GM13976 (cell line): ENCODE results near the gene ZNF157.
"Not testable (repeated sequence)": the region's sequence is repeated elsewhere in the genome, so short reads cannot be mapped to it uniquely, and the experiment has no call there.

Source experiments
- DNase-seq: peaks from one replicate; pipeline ENCODE4 v3.0.0; 2012; ENCODE audit warnings: low spot score
- in situ Hi-C: fragments of 300-500 bp; cut with MboI; formaldehyde crosslinking; loops from one replicate; pipeline ENCODE4 v1.12.0; 2022; ENCODE audit warnings: low sequenced_read_pairs, mixed read lengths, inconsistent platforms; ENCODE audit not compliant: unreplicated experiment
- TF ChIP-seq, protein P1 (sequence below): IDR thresholded peaks from 2 replicates; pipeline ENCODE4 v1.5.1; 2012; ENCODE audit warnings: borderline replicate concordance, mild to moderate bottlenecking; ENCODE audit not compliant: insufficient read depth; ENCODE audit errors: extremely low read depth, missing control alignments, control extremely low read depth

The ZNF157 gene

GRCh38 chrX:47370278-47370677, at the start of gene ZNF157:
Gene ZNF157 (plus strand): TSS chrX:47370578. CDS start chrX:47370669, 91 bp downstream.
- no peak for DNase-seq
- TF ChIP-seq, protein P1, sequence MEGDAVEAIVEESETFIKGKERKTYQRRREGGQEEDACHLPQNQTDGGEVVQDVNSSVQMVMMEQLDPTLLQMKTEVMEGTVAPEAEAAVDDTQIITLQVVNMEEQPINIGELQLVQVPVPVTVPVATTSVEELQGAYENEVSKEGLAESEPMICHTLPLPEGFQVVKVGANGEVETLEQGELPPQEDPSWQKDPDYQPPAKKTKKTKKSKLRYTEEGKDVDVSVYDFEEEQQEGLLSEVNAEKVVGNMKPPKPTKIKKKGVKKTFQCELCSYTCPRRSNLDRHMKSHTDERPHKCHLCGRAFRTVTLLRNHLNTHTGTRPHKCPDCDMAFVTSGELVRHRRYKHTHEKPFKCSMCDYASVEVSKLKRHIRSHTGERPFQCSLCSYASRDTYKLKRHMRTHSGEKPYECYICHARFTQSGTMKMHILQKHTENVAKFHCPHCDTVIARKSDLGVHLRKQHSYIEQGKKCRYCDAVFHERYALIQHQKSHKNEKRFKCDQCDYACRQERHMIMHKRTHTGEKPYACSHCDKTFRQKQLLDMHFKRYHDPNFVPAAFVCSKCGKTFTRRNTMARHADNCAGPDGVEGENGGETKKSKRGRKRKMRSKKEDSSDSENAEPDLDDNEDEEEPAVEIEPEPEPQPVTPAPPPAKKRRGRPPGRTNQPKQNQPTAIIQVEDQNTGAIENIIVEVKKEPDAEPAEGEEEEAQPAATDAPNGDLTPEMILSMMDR = no peak
- in situ Hi-C loops = no loop called here

GRCh38 chrX:47321386-47321785, 49.0 kb upstream of the ZNF157 start:
- in situ Hi-C loops = no loop called here
- TF ChIP-seq, protein P1 = no peak
- no peak for DNase-seq

GRCh38 chrX:47321823-47322371, 48.5 kb upstream of the ZNF157 start:
- in situ Hi-C loops = no loop called here
- TF ChIP-seq, protein P1 = no peak
- DNase-seq = no peak

DNA sequence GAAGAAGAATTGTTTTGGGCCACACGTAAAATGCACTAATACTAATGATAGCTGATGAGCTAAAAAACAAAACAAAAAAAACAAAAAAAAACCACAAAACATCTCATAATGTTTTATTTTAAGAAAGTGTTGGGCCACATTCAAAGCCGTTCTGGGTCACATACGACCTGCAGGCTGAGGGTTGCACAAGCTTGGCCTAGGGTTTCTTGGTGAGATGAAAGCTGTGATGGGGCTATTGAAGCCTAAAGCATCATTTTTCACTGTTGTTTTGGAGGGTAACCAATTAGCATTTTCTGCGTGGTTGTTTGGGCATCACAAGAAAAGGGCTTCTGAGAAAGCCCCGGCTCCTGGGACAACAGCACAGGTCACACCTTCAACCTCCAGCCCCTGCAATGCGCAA, 42.5 kb upstream of the ZNF157 start:
- no peak for DNase-seq
- in situ Hi-C loops = no loop called here
- TF ChIP-seq, protein P1 = no peak

DNA sequence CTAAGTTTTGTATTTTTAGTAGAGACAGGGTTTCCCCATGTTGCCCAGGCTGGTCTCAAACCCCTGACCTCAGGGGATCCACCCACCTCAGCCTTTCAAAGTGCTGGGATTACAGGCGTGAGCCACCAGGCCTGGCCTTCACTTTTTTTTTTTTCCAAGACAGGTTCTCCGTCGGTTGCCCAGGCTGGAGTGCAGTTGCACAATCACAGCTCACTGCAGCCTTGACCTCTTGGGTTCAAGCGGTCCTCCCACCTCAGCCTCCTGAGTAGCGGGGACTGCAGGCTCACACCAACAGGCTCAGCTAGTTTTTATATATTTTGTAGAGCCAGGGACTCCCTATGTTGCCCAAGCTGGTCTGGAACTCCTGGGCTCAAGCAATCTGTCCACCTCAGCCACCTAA, 37.6 kb upstream of the ZNF157 start:
- in situ Hi-C loops, DNase-seq: not testable (repeated sequence)

- in situ Hi-C loops = no loop called here
- DNase-seq = no peak
- TF ChIP-seq, protein P1 = no peak
Measured at GRCh38 chrX:47351706-47352105, 18.7 kb upstream of the ZNF157 start.

DNA sequence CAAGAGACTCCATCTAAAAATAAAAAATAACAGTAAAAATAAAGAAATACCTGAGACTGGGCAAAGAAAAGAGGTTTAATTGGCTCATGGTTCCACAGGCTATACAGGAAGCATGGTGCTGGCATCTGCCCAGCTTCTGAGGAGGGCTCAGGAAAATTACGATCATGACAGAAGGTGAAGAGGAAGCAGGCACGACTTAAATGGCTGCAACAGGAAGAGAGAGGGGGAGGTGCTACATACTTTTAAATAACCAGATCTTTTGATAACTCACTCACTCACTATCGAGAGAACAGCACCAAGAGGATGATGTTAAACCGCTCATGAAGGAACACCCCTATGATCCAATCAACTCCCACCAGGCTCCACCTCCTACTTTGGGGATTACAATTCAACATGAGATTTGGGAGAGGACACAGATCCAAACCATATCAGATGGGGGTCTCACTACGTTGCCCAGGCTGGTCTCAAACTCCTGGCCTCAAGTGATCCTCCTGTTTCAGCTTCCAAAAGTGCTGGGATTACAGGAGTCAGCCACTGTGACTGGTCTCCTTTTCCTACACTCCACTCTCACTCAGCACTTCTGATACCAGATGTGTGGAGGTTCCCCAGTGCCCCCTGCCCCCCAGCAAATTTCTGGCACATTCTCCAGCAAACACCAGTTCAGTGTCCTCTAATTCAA, 11.9 kb upstream of the ZNF157 start:
- in situ Hi-C loops = no loop called here
- DNase-seq = no peak

More for the DNA sequence above, 11.9 kb upstream of the ZNF157 start:
- TF ChIP-seq, protein P1 = no peak
